Epithelial cell of proximal tubule (primary cell): Measurements from ENCODE around the gene RGS3. TPM values are rescaled to one million over a fixed set of nuclear protein-coding genes. Genes with fewer than 3 reads are reported as not detected.
"Not testable (repeated sequence)": the region's sequence is repeated elsewhere in the genome, so short reads cannot be mapped to it uniquely, and the experiment has no call there.

Source experiments
- DNase-seq: peaks from one replicate; pipeline ENCODE4 v3.0.0-alpha.2; 2011; ENCODE audit warnings: low read depth
- H3K4me3 ChIP-seq: 2 replicates; pipeline ENCODE4 v1.5.1; 2011; ENCODE audit warnings: low read depth, mild to moderate bottlenecking, low read length
- CTCF ChIP-seq: conservative IDR thresholded peaks from 2 replicates; pipeline ENCODE4 v1.5.1; 2012; ENCODE audit warnings: low read depth, mild to moderate bottlenecking, low read length
- total RNA-seq: library from RNA; depleted of rRNA; stranded (reverse); fragments of >200 nt; gene quantifications from 2 replicates; pipeline ENCODE4 v1.2.3, GENCODE V29; 2015

Gene RGS3
- total RNA-seq, 1 donor from 2014 or later = 79.2 TPM

DNA sequence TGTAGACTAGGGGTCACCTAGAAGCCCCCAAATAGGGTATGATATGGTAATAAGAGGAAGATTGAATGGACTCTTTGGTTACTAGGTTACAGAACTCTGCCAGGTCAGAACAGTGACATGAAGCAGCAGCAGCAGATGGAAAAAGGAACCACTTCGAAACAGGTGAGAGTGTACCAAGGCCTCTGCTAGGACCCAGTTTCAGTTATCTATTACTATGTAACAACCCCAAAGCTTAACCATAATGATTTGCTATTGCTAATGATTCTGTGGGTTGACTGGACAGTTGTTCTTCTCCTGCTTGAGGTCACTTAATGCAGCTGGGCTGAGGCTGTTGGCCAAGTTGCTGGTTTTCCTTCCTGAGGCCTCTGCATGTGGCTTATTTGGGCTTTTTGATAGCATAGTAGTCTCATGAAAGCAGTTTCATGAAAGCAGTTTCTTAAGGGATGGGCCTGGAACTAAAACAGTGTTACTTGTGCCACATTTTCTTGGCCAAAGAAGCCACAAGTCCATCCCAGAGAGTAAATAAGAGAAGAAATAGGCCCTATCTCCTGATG is 35.4 kb upstream of the RGS3 start:
- no peak overlapping the region for H3K4me3 ChIP-seq
- no peak for TF ChIP-seq CTCF
- DNase-seq = no peak

DNA sequence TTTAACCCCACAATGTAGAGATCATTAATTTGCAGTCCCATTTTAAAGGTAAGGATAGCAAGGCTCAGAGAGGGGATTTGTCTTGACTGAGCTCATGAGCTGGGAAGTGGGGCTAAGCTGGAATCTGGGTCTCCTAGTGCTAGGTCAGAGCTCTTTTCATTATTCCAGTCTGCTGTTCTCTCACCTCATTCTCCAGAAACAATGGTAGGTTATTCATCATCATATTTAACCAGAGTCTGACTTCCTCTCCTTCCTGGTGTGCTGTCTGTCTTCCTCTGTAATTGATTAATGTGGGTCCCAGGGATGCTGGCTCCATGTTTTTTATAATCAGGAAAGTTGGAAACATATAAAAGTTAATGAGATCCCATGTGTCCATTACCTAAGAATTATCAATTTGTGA is 32.3 kb upstream of the RGS3 start:
- no peak for TF ChIP-seq CTCF
- DNase-seq = no peak
- H3K4me3 ChIP-seq = no peak overlapping the region

GRCh38 chr9:113436728-113437515 is 26.6 kb upstream of the RGS3 start:
- H3K4me3 ChIP-seq = no peak overlapping the region
- no peak for TF ChIP-seq CTCF
- no peak for DNase-seq

GRCh38 chr9:113437716-113438115 is 25.8 kb upstream of the RGS3 start:
- not testable (repeated sequence) for DNase-seq, H3K4me3 ChIP-seq

DNA sequence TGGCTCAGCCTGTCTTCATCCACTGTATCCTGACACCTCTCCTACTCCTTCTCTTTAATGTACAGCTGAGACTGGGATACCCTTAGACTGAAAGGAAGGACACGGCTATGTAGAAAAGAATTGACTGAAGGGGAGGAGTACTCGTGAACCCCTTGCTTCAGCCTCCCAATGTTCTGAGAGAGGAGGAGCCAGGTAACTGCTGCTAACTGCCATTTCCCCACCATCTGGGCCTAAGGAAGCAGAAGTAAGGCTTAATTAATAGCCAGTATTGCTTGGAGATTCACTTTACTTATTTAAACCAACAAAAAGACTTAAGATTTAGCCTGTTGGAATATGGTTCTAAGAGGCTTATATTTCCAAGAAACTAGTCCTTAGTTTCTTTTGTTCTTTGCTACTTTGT is 18.8 kb upstream of the RGS3 start:
- no peak for DNase-seq
- no peak for TF ChIP-seq CTCF

DNA sequence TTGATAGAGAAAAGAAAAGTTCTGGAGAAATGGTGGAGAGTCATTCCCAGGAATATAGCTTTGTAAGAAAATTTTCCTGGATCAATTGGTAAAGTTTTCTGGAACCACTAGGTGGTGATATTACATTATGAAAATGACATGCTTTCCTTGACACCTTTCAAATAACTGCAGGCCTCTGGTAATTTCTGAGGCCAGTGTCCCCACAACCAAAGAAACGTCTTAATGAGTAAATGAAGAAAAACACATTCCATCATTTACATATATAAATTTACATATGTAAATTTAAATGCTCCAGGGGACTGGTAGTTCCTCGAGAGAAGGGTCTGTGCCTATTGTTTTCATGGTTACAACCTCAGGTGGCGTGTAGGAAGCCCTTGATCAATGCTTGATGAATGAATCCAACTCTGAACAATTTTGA is 17.2 kb upstream of the RGS3 start:
- peak; percentile 63 for TF ChIP-seq CTCF
- no peak for DNase-seq
- no peak overlapping the region for H3K4me3 ChIP-seq

More for the DNA sequence above, 18.8 kb upstream of the RGS3 start:
- H3K4me3 ChIP-seq = no peak overlapping the region

- DNase-seq = no peak
- H3K4me3 ChIP-seq = no peak overlapping the region
Observed at GRCh38 chr9:113449376-113449775, 14.2 kb upstream of the RGS3 start.

More at GRCh38 chr9:113449376-113449775, 14.2 kb upstream of the RGS3 start:
- TF ChIP-seq CTCF = no peak
